Loucy (cell line): ENCODE data around the gene CUEDC2.

Experiments used
- CTCF ChIP-seq: fragments of 200-600 bp; sonication (generic); conservative IDR thresholded peaks from 2 replicates; pipeline ENCODE4 v1.5.1; 2014; ENCODE audit warnings: mild to moderate bottlenecking, antibody characterized with exemption, low read length
- EZH2phosphoT487 ChIP-seq: fragments of 200-600 bp; IDR thresholded peaks from 2 replicates; pipeline ENCODE4 v1.6.1; 2018; ENCODE audit warnings: antibody characterized with exemption, mild to moderate bottlenecking, moderate library complexity, borderline replicate concordance

DNA sequence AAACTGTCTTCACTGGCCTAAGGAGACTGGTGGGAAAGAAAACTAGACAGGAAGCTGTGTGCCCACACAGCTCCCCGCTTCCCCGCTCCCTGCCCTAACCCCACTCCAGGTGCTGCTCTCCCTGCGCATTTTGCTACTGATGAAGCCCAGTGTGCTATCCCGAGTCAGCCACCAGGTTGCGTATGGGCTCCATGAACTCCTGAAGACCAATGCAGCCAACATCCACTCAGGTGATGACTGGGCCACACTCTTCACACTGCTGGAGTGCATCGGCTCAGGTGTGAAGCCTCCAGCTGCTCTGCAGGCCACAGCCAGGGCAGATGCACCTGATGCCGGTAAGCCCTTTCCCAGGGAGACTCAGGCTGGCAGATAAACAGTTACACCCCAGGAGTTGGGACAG lies 57.1 kb downstream of the CUEDC2 start:
- TF ChIP-seq CTCF (no peak), EZH2phosphoT487 (no peak)
